HUES48 (cell line): ENCODE data around the gene IQSEC3.

Experiments
- H3K27ac ChIP-seq: one replicate; pipeline ENCODE4 v1.7.0; 2013; ENCODE audit warnings: low read depth, low read length, inconsistent platforms
- H3K27me3 ChIP-seq: 2 replicates; pipeline ENCODE4 v1.6.1; 2013; ENCODE audit warnings: mild to moderate bottlenecking, low read length; ENCODE audit not compliant: control insufficient read depth, insufficient read depth
- H3K36me3 ChIP-seq: 2 replicates; pipeline ENCODE4 v1.6.1; 2013; ENCODE audit warnings: low read length; ENCODE audit not compliant: control insufficient read depth, insufficient read depth
- H3K4me1 ChIP-seq: 2 replicates; pipeline ENCODE4 v1.6.1; 2013; ENCODE audit warnings: mild to moderate bottlenecking, low read length; ENCODE audit not compliant: control insufficient read depth, insufficient read depth
- H3K4me3 ChIP-seq: 2 replicates; pipeline ENCODE4 v1.5.1; 2013; ENCODE audit warnings: mild to moderate bottlenecking, low read depth, low read length
- H3K9ac ChIP-seq: 2 replicates; pipeline ENCODE4 v1.6.1; 2013; ENCODE audit warnings: mild to moderate bottlenecking, low read depth, low read length, moderate library complexity
- H3K9me3 ChIP-seq: 2 replicates; pipeline ENCODE4 v1.6.1; 2013; ENCODE audit warnings: low read length; ENCODE audit not compliant: control insufficient read depth, insufficient read depth

The IQSEC3 gene

GRCh38 chr12:103169-103981 is 36.8 kb downstream of the IQSEC3 start:
- no peaks in the 10 kb centered on the region for H3K9me3 ChIP-seq
- H3K27ac ChIP-seq, result no peak overlapping the region
- H3K27me3 ChIP-seq, result peaks cover 13% of the 10 kb centered on the region
- no peaks in the 10 kb centered on the region for H3K36me3 ChIP-seq
- peaks cover 26% of the 10 kb centered on the region for H3K4me1 ChIP-seq
- H3K9ac ChIP-seq, result no peak overlapping the region
- H3K4me3 ChIP-seq, result peak overlapping the region; percentile 33; the same call in 1 of the 2 replicates

DNA sequence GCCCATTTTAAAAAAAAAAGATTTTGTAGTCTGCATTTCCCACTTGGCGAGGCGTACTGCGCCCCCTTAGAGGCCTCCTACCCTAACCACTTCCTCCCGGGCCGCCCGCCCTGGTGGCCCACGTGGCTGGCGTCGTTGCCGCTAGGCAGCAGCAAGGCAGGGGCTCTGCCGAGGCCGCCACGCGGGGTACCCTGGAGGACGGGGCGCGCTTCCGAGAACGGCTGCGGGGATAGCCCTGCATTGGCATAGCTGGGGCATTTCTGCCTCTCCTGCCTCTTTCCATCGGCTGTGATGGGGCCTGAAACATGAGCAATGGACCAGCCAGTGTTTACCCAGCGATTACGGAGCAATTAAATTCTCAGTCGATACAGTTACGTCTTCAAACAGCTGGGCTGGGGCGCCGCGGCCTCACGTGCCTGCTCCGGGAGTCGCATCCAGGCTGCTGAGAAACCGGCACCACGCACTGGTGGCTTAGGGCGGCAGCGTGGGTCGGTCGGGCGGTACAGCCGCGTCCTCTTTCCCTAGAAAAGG is 38.0 kb downstream of the IQSEC3 start:
- H3K9ac ChIP-seq, result no peak overlapping the region
- H3K27ac ChIP-seq, result no peak overlapping the region
- peaks cover 19% of the 10 kb centered on the region for H3K4me1 ChIP-seq
- H3K9me3 ChIP-seq, result no peaks in the 10 kb centered on the region
- H3K27me3 ChIP-seq, result peaks cover 8% of the 10 kb centered on the region
- no peaks in the 10 kb centered on the region for H3K36me3 ChIP-seq
- H3K4me3 ChIP-seq, result no peak overlapping the region

DNA sequence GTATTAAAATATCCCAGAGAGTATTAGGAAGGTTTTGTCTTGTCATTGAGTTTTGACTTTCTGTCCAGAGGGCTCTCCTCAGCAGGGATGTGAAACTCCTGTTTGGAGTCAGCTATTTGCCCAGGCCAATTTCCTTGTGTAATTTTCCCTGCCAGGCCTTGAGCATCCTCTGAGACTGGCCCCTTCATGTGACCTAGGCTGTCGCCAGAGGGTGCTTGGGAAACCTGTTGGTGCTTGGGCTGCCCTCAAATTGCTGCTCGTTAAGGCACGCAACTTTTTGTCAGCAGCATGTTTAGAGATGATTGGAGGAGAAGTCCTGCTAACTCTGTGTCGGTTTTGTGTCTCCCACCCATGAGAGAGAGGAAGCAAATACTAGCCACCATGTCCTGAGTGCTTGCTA is 39.1 kb downstream of the IQSEC3 start:
- peaks cover 25% of the 10 kb centered on the region for H3K4me1 ChIP-seq
- H3K9ac ChIP-seq, result no peak overlapping the region
- no peaks in the 10 kb centered on the region for H3K36me3 ChIP-seq
- no peak overlapping the region for H3K4me3 ChIP-seq
- H3K27ac ChIP-seq, result no peak overlapping the region
- H3K27me3 ChIP-seq, result no peaks in the 10 kb centered on the region
- H3K9me3 ChIP-seq, result no peaks in the 10 kb centered on the region

GRCh38 chr12:106118-106591 is 39.6 kb downstream of the IQSEC3 start:
- no peaks in the 10 kb centered on the region for H3K27me3 ChIP-seq
- no peaks in the 10 kb centered on the region for H3K9me3 ChIP-seq
- peaks cover 26% of the 10 kb centered on the region for H3K4me1 ChIP-seq
- no peak overlapping the region for H3K27ac ChIP-seq
- H3K9ac ChIP-seq, result no peak overlapping the region
- H3K4me3 ChIP-seq, result no peak overlapping the region
- no peaks in the 10 kb centered on the region for H3K36me3 ChIP-seq

GRCh38 chr12:108594-108993 is 42.0 kb downstream of the IQSEC3 start:
- no peaks in the 10 kb centered on the region for H3K27me3 ChIP-seq
- no peaks in the 10 kb centered on the region for H3K9me3 ChIP-seq
- no peak overlapping the region for H3K27ac ChIP-seq
- H3K36me3 ChIP-seq, result no peaks in the 10 kb centered on the region
- H3K9ac ChIP-seq, result no peak overlapping the region
- no peak overlapping the region for H3K4me3 ChIP-seq
- peaks cover 18% of the 10 kb centered on the region for H3K4me1 ChIP-seq

GRCh38 chr12:109446-109845 is 42.9 kb downstream of the IQSEC3 start:
- no peak overlapping the region for H3K4me3 ChIP-seq
- no peaks in the 10 kb centered on the region for H3K27me3 ChIP-seq
- no peak overlapping the region for H3K27ac ChIP-seq
- H3K4me1 ChIP-seq, result peaks cover 18% of the 10 kb centered on the region
- no peaks in the 10 kb centered on the region for H3K9me3 ChIP-seq
- no peak overlapping the region for H3K9ac ChIP-seq
- H3K36me3 ChIP-seq, result no peaks in the 10 kb centered on the region

DNA sequence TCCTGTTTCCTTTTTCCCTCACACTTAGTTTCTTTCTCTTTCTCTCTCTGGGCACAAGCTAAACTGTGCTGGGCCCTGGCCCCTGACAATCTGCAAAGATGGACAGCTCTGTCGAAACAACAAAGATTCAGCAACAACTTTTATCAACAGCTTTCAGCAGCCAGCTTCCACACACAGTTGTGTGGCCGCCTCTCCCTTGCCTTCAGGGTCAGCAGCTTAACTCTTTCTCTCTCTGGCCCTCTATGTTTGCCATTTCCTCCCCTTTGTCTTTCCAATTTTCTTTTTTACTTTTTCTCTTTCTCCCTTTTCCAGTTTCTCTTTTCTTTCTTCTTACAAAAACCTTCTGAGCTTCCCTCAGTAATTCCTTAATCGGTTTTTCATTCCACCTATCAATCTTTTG is 43.3 kb downstream of the IQSEC3 start:
- H3K9ac ChIP-seq, result no peak overlapping the region
- H3K27ac ChIP-seq, result no peak overlapping the region
- no peaks in the 10 kb centered on the region for H3K9me3 ChIP-seq
- H3K27me3 ChIP-seq, result no peaks in the 10 kb centered on the region
- H3K4me3 ChIP-seq, result no peak overlapping the region
- no peaks in the 10 kb centered on the region for H3K36me3 ChIP-seq
- H3K4me1 ChIP-seq, result peaks cover 18% of the 10 kb centered on the region

DNA sequence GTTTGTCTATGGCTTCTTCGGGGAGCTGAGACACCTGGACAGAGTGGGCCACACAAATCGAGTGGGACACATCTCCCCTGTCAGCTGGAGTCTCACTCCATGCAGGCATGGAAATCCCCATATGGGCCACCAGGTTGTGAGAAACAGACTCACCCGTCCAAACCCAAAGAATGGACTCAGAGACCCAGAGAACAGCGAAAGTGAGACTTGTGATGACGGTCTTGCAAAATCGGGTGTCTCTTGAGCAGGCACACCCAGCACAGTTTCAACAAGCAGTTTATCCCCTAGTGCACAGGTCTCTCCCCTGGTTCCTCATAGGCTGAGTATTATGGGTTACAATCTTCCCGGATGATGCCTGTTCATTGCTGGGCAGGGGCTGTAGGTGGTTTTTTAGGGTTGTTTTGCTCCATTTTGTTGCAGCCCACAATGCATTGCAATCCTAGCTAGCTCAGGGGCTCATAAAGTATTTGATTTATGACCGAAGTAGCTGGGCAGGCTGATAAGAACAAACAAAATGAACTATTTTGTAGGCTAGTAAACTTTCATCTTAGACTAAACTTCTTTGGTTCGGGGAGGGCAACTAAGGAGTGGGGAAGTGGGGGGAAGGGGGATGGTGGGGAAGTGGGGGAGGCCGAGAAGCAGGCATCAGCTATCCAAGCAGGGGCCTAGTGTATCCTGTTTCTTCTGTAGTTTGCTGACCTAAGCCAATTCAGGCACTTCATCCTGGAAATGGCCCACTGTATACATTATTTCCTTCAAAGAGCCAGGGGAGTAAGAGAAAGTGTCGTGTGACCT is 45.3 kb downstream of the IQSEC3 start:
- no peak overlapping the region for H3K4me3 ChIP-seq
- H3K4me1 ChIP-seq, result peaks cover 15% of the 10 kb centered on the region
- H3K9me3 ChIP-seq, result no peaks in the 10 kb centered on the region
- H3K9ac ChIP-seq, result no peak overlapping the region
- no peaks in the 10 kb centered on the region for H3K36me3 ChIP-seq
- no peak overlapping the region for H3K27ac ChIP-seq
- no peaks in the 10 kb centered on the region for H3K27me3 ChIP-seq

GRCh38 chr12:113347-113746 is 46.8 kb downstream of the IQSEC3 start:
- Histone ChIP-seq H3K4me1 (peaks cover 15% of the 10 kb centered on the region), H3K27ac (no peak overlapping the region), H3K9me3 (no peaks in the 10 kb centered on the region), H3K9ac (no peak overlapping the region), H3K36me3 (no peaks in the 10 kb centered on the region), H3K4me3 (no peak overlapping the region), H3K27me3 (no peaks in the 10 kb centered on the region)

GRCh38 chr12:114626-115211 is 48.2 kb downstream of the IQSEC3 start:
- Histone ChIP-seq H3K9ac (no peak overlapping the region), H3K27ac (no peak overlapping the region), H3K4me3 (no peak overlapping the region), H3K4me1 (peaks cover 11% of the 10 kb centered on the region), H3K27me3 (no peaks in the 10 kb centered on the region), H3K9me3 (no peaks in the 10 kb centered on the region), H3K36me3 (no peaks in the 10 kb centered on the region)
